GM19240 (cell line): ENCODE measurements around the gene RBM38.

ENCODE experiments used
- DNase-seq: peaks from one replicate; pipeline ENCODE4 v3.0.0; 2011; ENCODE audit warnings: low spot score; ENCODE audit not compliant: insufficient read length

RBM38 gene

GRCh38 chr20:57374931-57375651 lies 16.1 kb upstream of the RBM38 start:
- DNase-seq: no peak

GRCh38 chr20:57375652-57376230 lies 15.5 kb upstream of the RBM38 start:
- no peak for DNase-seq

DNA sequence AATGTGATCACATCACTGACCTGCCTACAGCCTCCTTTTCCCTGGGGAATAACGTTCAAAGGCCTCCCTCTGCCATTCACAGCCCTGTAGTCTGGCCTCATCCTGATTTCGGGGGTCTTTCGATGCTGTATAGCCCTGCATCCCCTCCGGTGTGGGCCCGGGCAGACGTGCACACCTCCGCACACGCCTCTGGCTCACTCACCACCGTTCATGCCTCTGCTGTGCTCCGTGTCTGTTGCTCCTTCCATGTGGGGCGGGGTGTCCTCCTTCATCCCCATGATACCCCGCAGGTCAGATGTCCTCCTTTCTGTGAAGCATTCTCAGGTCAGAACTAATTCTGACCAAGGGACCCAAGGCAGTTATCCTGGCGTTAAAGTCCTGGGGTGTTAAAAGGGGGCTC lies 13.8 kb upstream of the RBM38 start:
- DNase-seq: no peak

DNA sequence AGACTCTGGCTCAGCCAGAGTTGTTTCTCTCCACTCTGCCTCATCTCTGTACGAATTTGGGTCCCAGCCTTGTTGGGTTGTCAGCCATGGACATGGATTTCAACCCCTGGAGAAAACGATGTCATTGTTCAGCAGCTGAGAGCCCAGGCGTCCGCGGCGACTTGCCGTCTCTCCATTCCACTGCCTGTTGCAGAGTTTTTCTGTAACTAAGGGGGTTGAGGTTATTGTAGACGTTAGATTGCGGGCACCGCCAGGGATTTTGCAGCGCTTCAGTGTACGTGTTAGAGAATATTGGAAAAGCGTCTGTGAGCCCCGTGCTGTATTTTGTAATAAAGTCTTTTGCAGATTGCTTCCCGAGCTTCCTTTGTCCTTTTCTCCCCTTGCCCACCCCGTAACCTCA lies 13.1 kb upstream of the RBM38 start:
- no peak for DNase-seq

DNA sequence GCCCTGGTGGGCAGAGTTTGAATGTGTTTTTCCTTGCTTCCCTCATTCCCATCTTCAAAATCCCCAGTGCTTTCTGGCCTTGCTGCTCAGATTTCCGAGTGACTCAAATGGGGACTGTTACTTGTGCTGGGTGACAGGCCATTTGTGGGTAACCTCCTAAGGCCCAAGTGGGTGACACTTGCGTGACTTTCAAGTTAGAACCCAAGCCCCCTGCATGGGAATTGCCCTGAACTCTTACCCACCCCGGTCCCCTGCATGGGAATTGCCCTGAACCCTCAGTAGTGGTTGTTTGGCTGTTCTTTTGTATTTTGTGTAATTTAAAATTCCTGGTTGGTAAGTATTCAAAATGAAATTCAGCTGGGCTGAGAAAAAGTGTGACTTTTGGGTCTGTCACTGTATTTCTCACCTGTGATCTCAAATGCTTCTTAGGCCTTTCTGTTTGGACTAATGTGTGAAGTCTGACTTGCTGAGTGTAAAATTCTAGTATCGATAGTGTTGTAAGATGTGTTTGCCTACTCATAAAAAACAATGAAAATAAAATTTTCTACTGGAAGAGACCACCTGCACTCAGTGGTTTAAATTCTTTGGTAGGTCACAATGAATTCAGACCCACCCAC lies 12.4 kb upstream of the RBM38 start:
- no peak for DNase-seq

GRCh38 chr20:57379263-57379647 lies 11.9 kb upstream of the RBM38 start:
- no peak for DNase-seq

DNA sequence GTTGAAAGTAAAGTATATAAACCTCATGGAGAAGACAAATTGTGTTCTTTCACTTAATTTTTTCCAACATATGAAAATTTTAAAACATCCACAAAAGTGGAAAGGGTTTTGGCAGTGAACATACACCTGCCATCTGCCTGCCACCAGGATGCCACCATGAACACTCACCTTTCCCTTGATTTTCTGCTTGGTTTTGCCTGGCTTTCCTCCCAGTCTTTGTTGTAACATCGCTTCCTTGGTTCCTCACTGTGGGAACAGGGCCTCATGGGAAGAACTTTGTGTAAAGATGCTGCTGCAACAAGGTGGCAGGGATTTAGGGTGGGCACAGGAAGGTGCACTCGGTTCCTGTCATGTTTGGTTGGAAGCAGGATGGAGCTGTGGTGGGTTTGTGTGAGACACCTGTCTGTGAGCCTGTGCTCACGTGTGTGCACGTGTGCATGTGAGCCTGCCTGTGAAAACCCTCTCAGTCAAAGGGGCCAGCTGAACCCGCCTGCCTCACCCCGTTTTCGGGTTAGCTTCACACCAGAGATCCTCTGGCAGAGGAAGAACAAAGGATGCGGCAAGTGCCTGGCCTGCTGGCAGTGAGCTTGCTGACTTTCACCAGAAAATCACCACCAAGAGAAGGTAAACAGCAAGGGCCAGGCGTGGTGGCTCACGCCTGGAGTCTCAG lies 11.0 kb upstream of the RBM38 start:
- no peak for DNase-seq

- DNase-seq: peak; percentile 79
Measured at GRCh38 chr20:57381596-57382503, 9.3 kb upstream of the RBM38 start.

DNA sequence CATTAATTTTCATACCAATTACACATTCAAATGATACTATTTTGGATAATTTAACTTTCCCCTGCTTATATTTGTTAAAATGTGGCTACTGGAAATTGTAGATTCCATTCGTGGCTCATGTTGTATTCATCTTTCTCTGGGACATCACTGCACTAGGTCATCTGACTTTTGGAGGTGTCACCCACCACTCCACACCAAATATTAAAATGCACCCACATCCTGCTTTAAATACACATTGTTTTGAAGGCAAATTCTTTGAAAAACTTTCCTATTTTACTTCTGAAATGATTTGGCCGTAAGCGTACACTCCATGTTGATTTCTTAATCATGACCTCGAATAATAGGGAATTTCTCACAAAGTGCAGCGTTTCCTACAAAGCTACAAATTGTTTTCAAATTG lies 8.7 kb upstream of the RBM38 start:
- no peak for DNase-seq

DNA sequence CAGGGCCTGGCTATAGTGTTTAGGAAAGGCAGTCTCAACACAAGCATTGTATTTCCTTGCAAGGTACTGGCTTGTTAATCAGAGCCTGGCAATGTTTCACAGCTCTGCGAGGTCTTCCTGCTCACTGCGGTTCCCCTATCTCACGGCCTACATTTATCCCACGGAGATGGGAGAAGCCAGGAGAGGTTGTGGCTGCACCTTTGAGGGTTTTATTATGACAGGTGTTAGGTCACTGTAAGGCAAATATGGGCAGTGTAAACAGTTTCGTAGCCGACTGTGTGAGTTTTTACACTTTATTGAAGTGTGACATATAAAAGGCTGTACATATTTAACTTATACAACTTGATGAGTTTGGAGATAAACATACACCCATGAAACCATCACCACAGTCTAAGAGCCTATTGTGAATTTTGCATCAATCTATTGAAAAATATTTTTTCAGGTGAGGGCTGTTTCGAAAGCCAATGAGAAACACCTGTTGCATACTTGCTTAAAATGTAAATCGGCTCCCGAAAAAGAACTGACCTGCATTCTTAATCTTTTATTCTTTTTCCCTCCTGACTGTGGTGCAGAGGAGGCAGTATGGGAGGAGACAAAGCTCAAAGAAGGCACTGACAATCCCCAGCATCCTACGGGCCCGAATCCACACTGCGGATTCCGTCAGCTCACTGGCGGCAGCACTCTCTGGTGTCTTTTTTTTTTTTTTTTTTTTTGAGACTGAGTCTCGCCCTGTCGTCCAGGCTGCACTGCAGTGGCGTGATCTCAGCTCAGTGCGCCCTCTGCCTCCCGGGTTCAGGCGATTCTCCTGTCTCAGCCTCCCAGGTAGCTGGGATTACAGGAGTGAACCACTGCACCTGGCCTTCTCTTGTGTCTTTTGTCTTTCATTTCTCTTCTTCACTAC lies 7.5 kb upstream of the RBM38 start:
- no peak for DNase-seq

- DNase-seq: no peak
Measured at GRCh38 chr20:57384486-57384885, 6.7 kb upstream of the RBM38 start.

DNA sequence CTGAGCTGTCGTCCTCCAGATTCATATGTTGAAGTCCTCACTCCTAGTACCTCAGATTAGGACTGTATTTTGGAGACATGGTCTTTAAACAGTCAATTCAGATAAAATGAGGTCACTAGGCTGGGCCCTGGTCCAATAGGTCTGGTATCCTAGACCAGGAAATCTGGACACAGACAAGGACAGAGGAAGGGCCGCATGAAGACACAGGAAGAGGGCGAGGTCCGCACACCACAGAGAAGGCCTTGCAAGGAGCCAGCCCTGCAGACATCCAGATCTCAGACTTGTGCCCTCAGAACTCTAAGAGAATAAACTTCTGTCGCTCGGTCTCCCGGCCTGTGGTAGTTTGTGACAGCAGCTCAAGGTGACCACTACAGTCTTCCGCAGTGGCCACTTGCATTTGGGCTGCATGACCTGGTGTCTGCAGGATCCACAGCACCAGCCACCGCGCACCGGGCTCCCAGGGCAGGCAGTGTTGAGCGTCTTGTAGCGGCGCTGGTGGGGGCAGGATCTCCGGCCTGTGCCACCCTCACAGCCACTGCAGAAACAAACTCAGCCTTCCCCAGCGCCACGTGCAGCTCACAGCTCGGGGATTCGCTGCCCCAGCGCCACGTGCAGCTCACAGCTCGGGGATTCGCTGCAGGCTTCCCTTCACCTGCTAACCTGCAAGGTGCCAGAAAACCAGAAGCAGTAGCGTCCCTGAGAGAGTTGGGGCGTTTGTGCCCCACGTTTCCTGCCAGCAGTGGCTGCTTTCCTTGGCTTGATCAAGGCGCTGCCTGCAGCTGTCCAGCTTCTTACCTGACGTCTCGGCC lies 6.0 kb upstream of the RBM38 start:
- DNase-seq: no peak

DNA sequence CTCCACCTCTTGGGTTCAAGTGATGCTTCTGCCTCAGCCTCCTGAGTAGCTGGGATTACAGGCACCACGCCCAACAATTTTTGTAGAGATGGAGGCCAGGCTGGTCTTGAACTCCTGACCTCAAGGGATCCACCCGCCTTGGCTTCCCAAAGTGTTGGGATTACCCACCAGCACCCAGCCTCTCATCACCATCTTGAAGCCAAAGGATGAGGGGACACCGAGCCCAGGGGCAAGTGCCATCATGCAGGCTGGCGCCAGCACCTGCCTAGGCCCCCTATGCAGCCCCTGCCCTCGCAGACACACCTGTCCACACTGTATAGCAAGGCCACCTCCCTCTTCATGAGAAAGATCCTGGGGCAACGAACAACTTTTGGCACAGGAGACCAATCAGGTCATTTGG lies 5.3 kb upstream of the RBM38 start:
- no peak for DNase-seq

DNA sequence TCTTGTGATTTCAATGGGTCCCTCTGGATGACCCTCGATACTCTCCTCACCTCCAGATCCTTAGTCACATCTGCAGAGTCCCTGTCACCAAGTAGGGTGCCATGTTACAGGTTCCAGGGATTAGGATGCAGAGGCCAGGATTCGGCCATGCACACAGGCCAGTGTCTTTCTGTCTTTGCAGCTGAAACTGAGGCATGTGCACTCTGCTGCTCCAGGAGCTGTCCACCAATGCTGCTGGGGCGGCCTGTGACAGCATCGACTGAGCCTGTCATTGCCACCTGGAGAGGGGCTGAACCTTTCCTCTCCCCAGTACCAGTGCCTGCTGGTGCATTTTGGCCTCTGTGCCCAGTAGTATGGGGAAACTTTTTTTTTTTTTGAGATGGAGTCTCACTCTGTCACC lies 4.4 kb upstream of the RBM38 start:
- no peak for DNase-seq

- no peak for DNase-seq
Measured at GRCh38 chr20:57387463-57387862, 3.7 kb upstream of the RBM38 start.

DNA sequence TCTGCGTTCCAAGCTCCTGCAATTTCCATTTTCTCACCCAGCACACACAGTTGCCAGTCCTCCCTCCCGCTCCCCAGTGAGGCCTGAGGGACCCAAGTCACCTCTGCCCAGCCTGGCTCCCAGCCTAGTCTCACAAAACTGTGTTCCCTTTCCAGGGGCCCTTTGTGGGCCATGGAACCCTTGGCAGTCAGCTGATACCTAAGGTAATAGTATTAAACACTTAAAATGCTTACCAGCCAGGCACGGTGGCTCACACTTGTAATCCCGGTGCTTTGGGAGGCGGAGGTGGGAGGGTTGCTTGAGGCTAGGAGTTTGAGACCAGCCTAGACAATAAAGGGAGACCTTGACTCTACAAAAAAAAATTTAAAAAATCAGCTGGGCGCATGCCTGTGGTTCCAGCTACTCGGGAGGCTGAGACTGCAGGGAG lies 3.2 kb upstream of the RBM38 start:
- no peak for DNase-seq

DNA sequence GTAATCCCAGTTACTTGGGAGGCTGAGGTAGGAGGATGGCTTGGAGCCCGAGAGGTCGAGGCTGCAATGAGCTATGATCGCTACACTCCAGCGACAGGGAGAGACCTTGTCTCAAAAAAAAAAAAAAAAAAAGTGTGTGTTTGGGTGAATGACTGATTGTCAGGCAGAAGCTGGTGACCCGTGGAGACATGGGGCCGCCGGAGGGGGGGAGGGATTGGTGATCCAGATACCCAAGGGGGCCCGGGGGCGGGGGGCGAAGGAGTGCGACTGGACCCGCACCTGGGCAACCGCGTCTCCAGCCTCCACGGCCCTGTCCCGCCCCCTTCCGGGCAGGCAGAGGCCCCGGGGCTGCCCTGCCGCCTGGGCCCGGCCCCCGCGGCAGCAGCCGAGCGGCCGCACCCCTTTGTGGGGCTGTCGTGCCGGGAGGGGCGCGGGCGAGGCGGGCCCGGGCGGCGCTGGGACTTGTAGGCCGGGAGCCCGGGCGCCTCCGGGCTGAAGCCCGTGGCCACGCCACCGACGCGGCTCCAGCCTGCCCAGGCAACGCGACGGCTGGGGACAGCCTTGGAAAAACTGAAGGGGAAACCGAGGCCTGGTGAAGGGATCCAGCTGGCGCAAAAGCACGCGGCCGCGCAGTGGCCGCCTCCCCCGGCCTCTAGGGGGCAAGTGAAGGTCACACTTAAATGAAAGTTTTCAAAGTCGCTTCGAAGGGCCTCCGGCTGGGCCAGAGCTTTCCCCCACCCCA lies 2.1 kb upstream of the RBM38 start:
- DNase-seq: no peak

GRCh38 chr20:57389695-57390603 lies 1.2 kb upstream of the RBM38 start:
- no peak for DNase-seq
